Measurements from ENCODE around the gene MAP4K4.

DNA sequence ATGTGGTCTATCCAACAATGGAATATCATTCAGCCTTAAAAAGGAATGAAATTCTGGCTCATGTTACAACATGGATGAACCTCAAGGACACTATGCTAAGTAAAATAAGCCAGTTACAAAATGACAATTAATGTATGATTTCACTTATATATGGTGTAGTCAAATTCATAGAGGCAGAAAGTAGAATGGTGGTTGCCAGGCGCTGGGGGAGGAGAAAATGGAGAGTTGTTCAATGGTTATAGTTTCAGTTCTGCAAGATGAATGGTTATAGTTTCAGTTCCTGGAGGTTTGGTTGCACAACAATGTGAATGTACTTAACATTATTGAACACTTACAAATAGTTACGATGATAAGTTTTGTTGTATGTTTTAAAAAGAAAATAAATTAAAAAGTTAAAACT lies 215.0 kb downstream of the MAP4K4 start:
- TF ChIP-seq GATA2 (IDR thresholded peaks at IDR 0.05; ENCODE audit: low read depth, low read length) (no peak), GATA3 (IDR thresholded peaks at IDR 0.05; ENCODE audit: low read depth, low read length) (no peak)

Measured in SH-SY5Y (cell line).